GM18526 (cell line): ENCODE data around the gene STRBP.

Source experiments
- POLR2A ChIP-seq: IDR thresholded peaks from 3 replicates; pipeline ENCODE4 v1.6.1; 2011; ENCODE audit not compliant: insufficient read length; ENCODE audit errors: extremely low read depth

Gene STRBP

GRCh38 chr9:123261006-123261677, 7.2 kb downstream of the STRBP start:
- no peak for TF ChIP-seq POLR2A

- no peak for TF ChIP-seq POLR2A
Measured at GRCh38 chr9:123260340-123260739, 8.0 kb downstream of the STRBP start.

- no peak for TF ChIP-seq POLR2A
Measured at GRCh38 chr9:123257276-123257675, 11.1 kb downstream of the STRBP start.

GRCh38 chr9:123255718-123256117, 12.7 kb downstream of the STRBP start:
- TF ChIP-seq POLR2A = no peak

GRCh38 chr9:123253204-123253603, 15.2 kb downstream of the STRBP start:
- TF ChIP-seq POLR2A = no peak

GRCh38 chr9:123251741-123252140, 16.6 kb downstream of the STRBP start:
- no peak for TF ChIP-seq POLR2A

- TF ChIP-seq POLR2A = no peak
Measured at GRCh38 chr9:123251324-123251723, 17.1 kb downstream of the STRBP start.

- TF ChIP-seq POLR2A = no peak
Measured at GRCh38 chr9:123250504-123250903, 17.9 kb downstream of the STRBP start.

GRCh38 chr9:123248630-123249029, 19.8 kb downstream of the STRBP start:
- TF ChIP-seq POLR2A = no peak

- no peak for TF ChIP-seq POLR2A
Measured at GRCh38 chr9:123246534-123246933, 21.9 kb downstream of the STRBP start.

GRCh38 chr9:123239726-123240125, 28.7 kb downstream of the STRBP start:
- no peak for TF ChIP-seq POLR2A

- TF ChIP-seq POLR2A = no peak
Measured at GRCh38 chr9:123238365-123238764, 30.0 kb downstream of the STRBP start.

- TF ChIP-seq POLR2A = no peak
Measured at GRCh38 chr9:123237220-123237619, 31.2 kb downstream of the STRBP start.

- no peak for TF ChIP-seq POLR2A
Measured at GRCh38 chr9:123235448-123235847, 32.9 kb downstream of the STRBP start.

- TF ChIP-seq POLR2A = no peak
Measured at GRCh38 chr9:123234853-123235252, 33.5 kb downstream of the STRBP start.

GRCh38 chr9:123232332-123232731, 36.1 kb downstream of the STRBP start:
- TF ChIP-seq POLR2A = no peak

- TF ChIP-seq POLR2A = no peak
Measured at GRCh38 chr9:123231421-123231820, 37.0 kb downstream of the STRBP start.

- no peak for TF ChIP-seq POLR2A
Measured at GRCh38 chr9:123228967-123229366, 39.4 kb downstream of the STRBP start.

GRCh38 chr9:123225995-123226394, 42.4 kb downstream of the STRBP start:
- TF ChIP-seq POLR2A = no peak
